Activated T-helper 1 cell treated with anti-CD3 and anti-CD28 coated beads, Interleukin-12 subunit alpha, Interleukin-12 subunit beta, Interleukin-2, Interleukin-4 antibody, amounts not matched to agents 30 ng/mL and 10 ng/mL and 1 ng/mL, durations not matched to agents 14 hours and 24 hours and 36 hours (primary cell): Measurements from ENCODE around the gene KRT84. TPM values are rescaled to one million over a fixed set of nuclear protein-coding genes. Genes with fewer than 3 reads are reported as not detected.

Source experiments
- DNase-seq: peaks from one replicate; pipeline ENCODE4 v3.0.0; 2021; ENCODE audit warnings: low spot score
- H3K27ac Mint-ChIP-seq: one replicate; pipeline ENCODE4 v1.8.0; 2021; ENCODE audit warnings: mild to moderate bottlenecking, mixed read lengths
- H3K27me3 Mint-ChIP-seq: one replicate; pipeline ENCODE4 v1.8.0; 2022; ENCODE audit warnings: mild to moderate bottlenecking, moderate library complexity, mixed read lengths; ENCODE audit not compliant: insufficient read depth
- H3K36me3 Mint-ChIP-seq: one replicate; pipeline ENCODE4 v1.8.0; 2021; ENCODE audit warnings: low read depth, mixed read lengths
- H3K4me1 Mint-ChIP-seq: one replicate; pipeline ENCODE4 v1.8.0; 2021; ENCODE audit warnings: low read depth, mixed read lengths
- H3K4me3 Mint-ChIP-seq: one replicate; pipeline ENCODE4 v1.8.0; 2021; ENCODE audit warnings: mild to moderate bottlenecking, moderate library complexity, mixed read lengths
- H3K9me3 Mint-ChIP-seq: one replicate; pipeline ENCODE4 v1.8.0; 2021; ENCODE audit warnings: mixed read lengths
- intact Hi-C: fragments of 100-400 bp; cut with micrococcal nuclease; formaldehyde crosslinking; loops from one replicate; pipeline ENCODE4 v1.15.1; 2024
- total RNA-seq: library from RNA; stranded (reverse); gene quantifications from 2 replicates; pipeline ENCODE4 v1.2.3, GENCODE V29; 2022

The KRT84 gene
- total RNA-seq, 1 donor from 2014 or later, result not detected

GRCh38 chr12:52336641-52337040, 48.8 kb downstream of the KRT84 start:
- no peak for DNase-seq
- Mint-ChIP-seq H3K4me1 (no peaks in the 10 kb centered on the region), H3K27me3 (peaks cover 8% of the 10 kb centered on the region), H3K4me3 (no peak overlapping the region), H3K27ac (no peak overlapping the region), H3K9me3 (no peaks in the 10 kb centered on the region), H3K36me3 (no peaks in the 10 kb centered on the region)
- intact Hi-C loops, result no loop called here

DNA sequence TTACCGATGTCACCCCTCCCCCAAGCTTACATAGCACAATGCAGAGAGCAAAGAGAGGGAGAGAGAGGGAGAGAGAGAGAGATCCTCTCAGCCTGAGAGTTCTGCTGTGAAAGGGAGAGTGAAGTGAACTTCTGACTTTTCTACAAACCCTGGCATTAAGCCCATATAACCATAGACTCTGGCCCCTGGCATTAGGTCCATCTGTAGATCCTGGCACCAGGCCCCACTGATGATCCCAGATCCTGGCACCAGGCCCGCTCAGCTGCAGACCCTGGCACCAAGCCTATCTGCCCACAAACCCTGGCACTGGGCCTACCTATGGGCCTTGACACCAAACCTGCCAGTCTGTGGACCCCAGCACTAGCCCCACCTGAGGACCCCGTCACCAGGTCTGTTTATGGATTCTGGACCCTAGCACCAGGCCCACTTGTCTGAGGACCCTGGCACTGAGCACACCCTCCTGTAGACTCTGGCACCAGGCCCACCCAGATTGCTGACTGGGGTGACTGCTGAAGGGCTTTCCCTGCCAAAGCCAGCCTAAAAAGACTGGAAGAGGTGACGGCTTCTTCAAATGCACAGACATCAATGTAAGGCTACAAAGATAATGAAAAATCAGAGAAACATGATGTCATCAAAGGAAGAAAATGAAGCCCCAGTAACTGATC, 49.7 kb downstream of the KRT84 start:
- intact Hi-C loops, result no loop called here
- H3K36me3 Mint-ChIP-seq, result no peaks in the 10 kb centered on the region
- H3K27ac Mint-ChIP-seq, result no peak overlapping the region
- DNase-seq, result no peak
- peaks cover 9% of the 10 kb centered on the region for H3K27me3 Mint-ChIP-seq
- H3K4me1 Mint-ChIP-seq, result no peaks in the 10 kb centered on the region
- no peak overlapping the region for H3K4me3 Mint-ChIP-seq
- H3K9me3 Mint-ChIP-seq, result no peaks in the 10 kb centered on the region

- Mint-ChIP-seq H3K9me3 (no peaks in the 10 kb centered on the region), H3K27ac (no peak overlapping the region), H3K4me3 (no peak overlapping the region), H3K36me3 (no peaks in the 10 kb centered on the region), H3K4me1 (no peaks in the 10 kb centered on the region), H3K27me3 (peaks cover 11% of the 10 kb centered on the region)
- no peak for DNase-seq
- intact Hi-C loops, result no loop called here
Measured at GRCh38 chr12:52334185-52334584, 51.3 kb downstream of the KRT84 start.

- Mint-ChIP-seq H3K4me3 (no peak overlapping the region), H3K27me3 (peaks cover 13% of the 10 kb centered on the region), H3K9me3 (no peaks in the 10 kb centered on the region), H3K27ac (no peak overlapping the region), H3K4me1 (no peaks in the 10 kb centered on the region), H3K36me3 (no peaks in the 10 kb centered on the region)
- no peak for DNase-seq
- intact Hi-C loops, result no loop called here
Measured at GRCh38 chr12:52333321-52333720, 52.1 kb downstream of the KRT84 start.

DNA sequence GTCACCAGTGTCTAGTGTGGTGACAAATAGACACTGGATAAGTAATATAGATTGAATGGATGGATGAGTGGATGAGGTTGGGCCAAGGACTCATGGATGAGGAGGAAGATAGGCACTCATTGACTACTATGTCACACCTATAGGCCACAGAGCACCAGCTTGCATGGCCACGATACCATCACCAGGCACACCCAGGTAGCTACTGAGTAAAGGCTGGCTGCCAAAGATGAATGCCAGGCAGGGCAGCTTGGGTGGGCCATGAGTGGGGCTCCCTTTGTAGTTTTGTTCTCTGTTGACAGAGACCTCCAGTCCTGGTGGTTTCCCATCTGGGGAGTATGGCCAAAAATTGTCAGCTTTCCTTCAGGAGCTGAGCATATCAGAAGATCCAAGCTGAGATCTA, 53.1 kb downstream of the KRT84 start:
- DNase-seq, result no peak
- H3K4me3 Mint-ChIP-seq, result no peak overlapping the region
- no peaks in the 10 kb centered on the region for H3K36me3 Mint-ChIP-seq
- no peaks in the 10 kb centered on the region for H3K9me3 Mint-ChIP-seq
- H3K27me3 Mint-ChIP-seq, result peaks cover 13% of the 10 kb centered on the region
- H3K4me1 Mint-ChIP-seq, result peaks cover 6% of the 10 kb centered on the region
- H3K27ac Mint-ChIP-seq, result no peak overlapping the region
- intact Hi-C loops, result no loop called here

DNA sequence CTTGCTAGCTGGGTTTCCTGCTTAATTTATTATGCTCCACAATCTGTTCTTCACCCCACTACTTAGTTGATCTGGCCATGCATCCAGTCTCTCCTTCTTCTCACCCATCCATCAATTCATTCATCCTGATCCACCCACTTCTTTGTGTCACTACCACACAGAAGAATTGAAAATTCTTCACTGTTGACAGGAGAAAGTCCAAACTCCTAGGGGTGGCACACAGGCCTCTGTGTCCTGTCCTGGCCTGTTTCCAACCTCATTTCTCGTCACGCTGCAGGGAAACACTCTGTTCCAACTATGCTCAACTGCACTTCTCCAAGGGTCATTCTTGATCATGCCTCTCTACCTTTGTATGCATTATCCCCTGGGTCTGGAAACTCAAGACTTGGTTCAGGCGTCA, 53.6 kb downstream of the KRT84 start:
- Mint-ChIP-seq H3K4me1 (peaks cover 12% of the 10 kb centered on the region), H3K27ac (no peak overlapping the region), H3K9me3 (no peaks in the 10 kb centered on the region), H3K4me3 (no peak overlapping the region), H3K27me3 (peaks cover 13% of the 10 kb centered on the region), H3K36me3 (no peaks in the 10 kb centered on the region)
- no peak for DNase-seq
- intact Hi-C loops, result no loop called here

DNA sequence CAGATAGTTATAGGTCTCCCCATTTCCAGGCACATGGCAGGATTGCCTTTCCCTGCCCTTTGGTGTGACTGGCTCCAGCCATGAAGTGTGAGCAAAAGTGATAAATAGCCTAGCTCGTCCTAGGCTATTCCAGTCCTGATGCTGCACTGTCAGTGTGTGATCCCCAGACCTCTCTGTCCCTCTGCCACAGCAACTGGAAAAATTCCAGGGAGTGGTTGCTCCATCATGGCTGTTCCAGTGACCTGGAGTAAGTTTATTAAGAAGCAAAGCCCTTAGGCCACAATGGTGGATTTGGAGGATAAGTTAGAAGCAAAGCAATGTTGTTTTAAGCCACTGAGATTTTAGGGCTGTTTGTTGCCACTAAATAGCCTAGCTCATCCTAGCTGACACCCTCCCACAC, 54.4 kb downstream of the KRT84 start:
- Mint-ChIP-seq H3K36me3 (no peaks in the 10 kb centered on the region), H3K9me3 (no peaks in the 10 kb centered on the region), H3K27me3 (peaks cover 13% of the 10 kb centered on the region), H3K4me3 (no peak overlapping the region), H3K4me1 (peaks cover 14% of the 10 kb centered on the region), H3K27ac (no peak overlapping the region)
- intact Hi-C loops, result no loop called here
- no peak for DNase-seq

DNA sequence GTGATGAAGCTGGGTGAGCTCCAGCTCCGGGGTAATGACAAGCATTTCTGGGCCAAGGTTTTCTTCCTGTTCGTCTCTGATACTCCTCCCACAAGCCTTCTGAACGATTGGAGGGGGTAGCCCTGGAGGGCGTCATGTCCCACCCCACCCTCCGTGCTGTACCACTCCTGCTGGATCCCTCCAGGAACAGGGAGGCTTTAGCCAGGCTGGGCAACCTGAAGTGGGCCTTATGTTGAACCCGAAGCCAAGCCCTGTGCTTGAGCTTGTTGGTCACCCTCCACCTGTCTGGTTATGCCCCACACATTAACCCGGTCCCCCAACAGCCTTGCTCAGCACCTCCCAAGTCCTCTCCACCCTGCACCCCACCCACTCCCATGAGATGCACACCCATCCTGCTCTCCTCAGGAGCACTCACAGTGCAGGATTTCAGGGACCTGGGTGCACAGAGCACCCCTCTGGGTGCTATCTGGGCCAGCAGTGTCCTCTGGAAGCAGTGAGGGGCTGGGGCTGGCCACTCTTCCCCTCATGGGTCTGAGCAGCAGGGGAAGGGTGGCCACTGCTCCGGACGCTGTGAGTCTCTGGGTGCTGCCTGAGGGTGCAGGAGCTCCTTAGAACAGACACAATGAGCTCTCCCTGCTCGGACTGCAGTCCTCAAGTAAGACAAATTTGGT, 57.5 kb downstream of the KRT84 start:
- Mint-ChIP-seq H3K27ac (no peak overlapping the region), H3K4me3 (no peak overlapping the region), H3K4me1 (peaks cover 14% of the 10 kb centered on the region), H3K27me3 (peaks cover 23% of the 10 kb centered on the region), H3K9me3 (no peaks in the 10 kb centered on the region), H3K36me3 (no peaks in the 10 kb centered on the region)
- intact Hi-C loops, result loop anchor here (1.0 to 5.0 kb wide), 4 partner anchors 51 to 176 kb away; no protein-coding TSS in a partner anchor
- DNase-seq, result no peak

Other genes with a start within 250 kb of the KRT84 start
- not detected in 2 replicates for gene KRT80, start 193.6 kb downstream of the KRT84 start, total RNA-seq
- gene KRT7, start 152.4 kb downstream of the KRT84 start, total RNA-seq, result 15.5 and 21.2 TPM in 2 replicates
- gene KRT86, start 111.0 kb downstream of the KRT84 start, total RNA-seq, result 0.73 and 0.93 TPM in 2 replicates
- not detected in 2 replicates for gene KRT81, start 94.1 kb downstream of the KRT84 start, total RNA-seq
- gene KRT83, start 64.3 kb downstream of the KRT84 start, total RNA-seq, result not detected in 2 replicates
- gene KRT85, start 18.2 kb downstream of the KRT84 start, total RNA-seq, result not detected in 2 replicates
- gene KRT82, start 20.7 kb upstream of the KRT84 start, total RNA-seq, result not detected in 2 replicates
- gene KRT75, start 48.7 kb upstream of the KRT84 start, total RNA-seq, result not detected in 2 replicates
- not detected in 2 replicates for gene KRT6B, start 66.5 kb upstream of the KRT84 start, total RNA-seq
- not detected in 2 replicates for gene KRT6C, start 88.2 kb upstream of the KRT84 start, total RNA-seq
- gene KRT6A, start 107.6 kb upstream of the KRT84 start, total RNA-seq, result not detected in 2 replicates
- not detected in 2 replicates for gene KRT5, start 134.7 kb upstream of the KRT84 start, total RNA-seq
- not detected in 2 replicates for gene KRT71, start 167.5 kb upstream of the KRT84 start, total RNA-seq
- gene KRT74, start 188.2 kb upstream of the KRT84 start, total RNA-seq, result not detected in 2 replicates
- gene KRT72, start 215.8 kb upstream of the KRT84 start, total RNA-seq, result not detected in 2 replicates
- not detected in 2 replicates for gene KRT73, start 232.9 kb upstream of the KRT84 start, total RNA-seq